Cardiac fibroblast (primary cell): Measurements from ENCODE around the gene RNU5B-1.

Source experiments
- DNase-seq, 2 donors: peaks; one replicate each; pipeline versions ENCODE4 v3.0.0 to v3.0.0-alpha.2; 2010; ENCODE audit warnings: low read depth in 2 of 2
- H3K4me3 ChIP-seq, 2 donors: replicated peaks in 1 of 2; 1 replicate in 1 of 2; 2 replicates in 1 of 2; pipeline ENCODE4 v1.5.1; 2011; ENCODE audit warnings: low read depth in 2 of 2, low read length in 2 of 2, mild to moderate bottlenecking in 2 of 2, moderate library complexity in 1 of 2
- TF ChIP-seq, protein P1 (sequence below): IDR thresholded peaks from one replicate; pipeline ENCODE4 v1.5.1; 2011; ENCODE audit warnings: low read depth, mild to moderate bottlenecking, low read length, inconsistent platforms

The RNU5B-1 gene

GRCh38 chr15:65331811-65332210 is 27.3 kb downstream of the RNU5B-1 start:
- no peak overlapping the region for H3K4me3 ChIP-seq
- TF ChIP-seq, protein P1, sequence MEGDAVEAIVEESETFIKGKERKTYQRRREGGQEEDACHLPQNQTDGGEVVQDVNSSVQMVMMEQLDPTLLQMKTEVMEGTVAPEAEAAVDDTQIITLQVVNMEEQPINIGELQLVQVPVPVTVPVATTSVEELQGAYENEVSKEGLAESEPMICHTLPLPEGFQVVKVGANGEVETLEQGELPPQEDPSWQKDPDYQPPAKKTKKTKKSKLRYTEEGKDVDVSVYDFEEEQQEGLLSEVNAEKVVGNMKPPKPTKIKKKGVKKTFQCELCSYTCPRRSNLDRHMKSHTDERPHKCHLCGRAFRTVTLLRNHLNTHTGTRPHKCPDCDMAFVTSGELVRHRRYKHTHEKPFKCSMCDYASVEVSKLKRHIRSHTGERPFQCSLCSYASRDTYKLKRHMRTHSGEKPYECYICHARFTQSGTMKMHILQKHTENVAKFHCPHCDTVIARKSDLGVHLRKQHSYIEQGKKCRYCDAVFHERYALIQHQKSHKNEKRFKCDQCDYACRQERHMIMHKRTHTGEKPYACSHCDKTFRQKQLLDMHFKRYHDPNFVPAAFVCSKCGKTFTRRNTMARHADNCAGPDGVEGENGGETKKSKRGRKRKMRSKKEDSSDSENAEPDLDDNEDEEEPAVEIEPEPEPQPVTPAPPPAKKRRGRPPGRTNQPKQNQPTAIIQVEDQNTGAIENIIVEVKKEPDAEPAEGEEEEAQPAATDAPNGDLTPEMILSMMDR, result no peak
- no peak for DNase-seq

- no peak for DNase-seq
- no peak overlapping the region for H3K4me3 ChIP-seq
- TF ChIP-seq, protein P1, result no peak
Measured at GRCh38 chr15:65332391-65333147, 28.1 kb downstream of the RNU5B-1 start.

GRCh38 chr15:65333148-65333820 is 28.8 kb downstream of the RNU5B-1 start:
- TF ChIP-seq, protein P1, result no peak
- no peak for DNase-seq
- no peak overlapping the region for H3K4me3 ChIP-seq

DNA sequence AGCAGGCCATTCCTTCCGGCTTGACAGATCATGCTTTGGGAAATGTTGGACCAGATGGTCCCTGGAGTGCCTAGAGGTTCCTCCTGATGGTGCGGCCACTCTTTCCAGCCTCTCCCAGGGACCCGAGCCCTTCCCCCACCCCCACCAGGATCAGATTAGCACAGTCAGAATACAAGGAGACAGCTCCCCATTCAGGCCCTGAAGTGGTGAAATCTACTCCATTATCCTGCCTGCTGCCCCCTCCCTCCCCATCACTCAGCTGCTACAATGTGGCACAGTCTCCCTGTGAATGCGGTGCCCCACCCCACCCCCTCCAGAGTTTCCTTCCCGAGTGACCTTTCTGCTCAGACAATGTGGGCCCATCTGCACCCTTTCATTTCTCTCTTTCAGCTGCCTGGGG is 29.4 kb downstream of the RNU5B-1 start:
- TF ChIP-seq, protein P1, result no peak
- H3K4me3 ChIP-seq, result no peak overlapping the region
- DNase-seq, result no peak

- no peak overlapping the region for H3K4me3 ChIP-seq
- TF ChIP-seq, protein P1, result no peak
- DNase-seq, result no peak
Measured at GRCh38 chr15:65334586-65335231, 30.2 kb downstream of the RNU5B-1 start.

GRCh38 chr15:65335278-65336055 is 31.0 kb downstream of the RNU5B-1 start:
- TF ChIP-seq, protein P1, result no peak
- no peak for DNase-seq
- no peak overlapping the region for H3K4me3 ChIP-seq
